Fibroblast of lung (primary cell): ENCODE data around the gene CBFA2T3.

Experiments
- EZH2 ChIP-seq: IDR thresholded peaks from 2 replicates; pipeline ENCODE4 v1.5.1; 2012; ENCODE audit warnings: low read length, control low read depth, mild to moderate bottlenecking; ENCODE audit errors: missing control alignments
- TF ChIP-seq, protein P1 (sequence below), 2 donors: IDR thresholded peaks in 1 of 2; conservative IDR thresholded peaks in 1 of 2; 1 replicate in 1 of 2; 2 replicates in 1 of 2; pipeline ENCODE4 v1.5.1; 2011 to 2012; ENCODE audit warnings: low read length in 2 of 2, control low read depth in 1 of 2, inconsistent platforms in 1 of 2, low read depth in 1 of 2, mild to moderate bottlenecking in 1 of 2

DNA sequence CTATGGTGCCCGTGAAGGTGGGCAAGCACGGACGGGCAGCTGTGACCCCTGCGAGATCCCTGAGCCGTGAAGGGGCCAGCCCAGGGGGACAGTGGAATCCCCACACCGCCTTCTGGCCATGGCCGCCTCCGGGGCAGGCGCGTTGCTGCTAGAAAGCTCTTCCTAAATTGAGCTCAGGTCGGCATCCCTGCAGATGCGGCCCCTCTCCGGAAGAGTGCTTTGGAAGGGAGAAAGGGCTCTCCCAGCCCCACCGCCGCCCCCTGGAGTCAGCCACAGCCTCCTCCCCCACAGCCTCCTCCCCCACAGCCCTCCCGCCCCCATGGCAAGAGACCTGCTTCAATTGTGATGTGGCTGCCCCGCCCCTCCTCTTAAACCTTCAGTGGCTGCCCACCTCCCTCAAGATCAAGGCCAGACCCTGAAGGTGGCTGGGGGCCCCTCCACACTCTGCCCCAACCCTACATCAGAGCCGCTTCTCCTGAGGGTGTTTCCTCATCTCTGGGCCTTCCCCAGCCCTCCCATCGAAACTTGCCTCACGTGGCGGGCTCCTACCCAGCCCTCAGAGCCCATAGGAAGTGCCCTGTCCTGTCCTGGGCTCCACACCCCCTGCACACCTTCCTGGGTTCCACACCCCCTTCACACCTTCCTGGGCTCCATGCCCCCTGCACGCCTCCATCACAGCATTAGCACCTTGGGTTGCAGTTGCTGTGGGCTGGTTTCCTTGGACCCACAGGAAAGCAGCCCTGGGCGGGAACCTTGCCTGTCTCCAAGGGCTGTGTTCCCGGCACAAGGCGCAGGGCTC, 5.5 kb upstream of the CBFA2T3 start:
- no peak for TF ChIP-seq EZH2
- TF ChIP-seq, protein P1, sequence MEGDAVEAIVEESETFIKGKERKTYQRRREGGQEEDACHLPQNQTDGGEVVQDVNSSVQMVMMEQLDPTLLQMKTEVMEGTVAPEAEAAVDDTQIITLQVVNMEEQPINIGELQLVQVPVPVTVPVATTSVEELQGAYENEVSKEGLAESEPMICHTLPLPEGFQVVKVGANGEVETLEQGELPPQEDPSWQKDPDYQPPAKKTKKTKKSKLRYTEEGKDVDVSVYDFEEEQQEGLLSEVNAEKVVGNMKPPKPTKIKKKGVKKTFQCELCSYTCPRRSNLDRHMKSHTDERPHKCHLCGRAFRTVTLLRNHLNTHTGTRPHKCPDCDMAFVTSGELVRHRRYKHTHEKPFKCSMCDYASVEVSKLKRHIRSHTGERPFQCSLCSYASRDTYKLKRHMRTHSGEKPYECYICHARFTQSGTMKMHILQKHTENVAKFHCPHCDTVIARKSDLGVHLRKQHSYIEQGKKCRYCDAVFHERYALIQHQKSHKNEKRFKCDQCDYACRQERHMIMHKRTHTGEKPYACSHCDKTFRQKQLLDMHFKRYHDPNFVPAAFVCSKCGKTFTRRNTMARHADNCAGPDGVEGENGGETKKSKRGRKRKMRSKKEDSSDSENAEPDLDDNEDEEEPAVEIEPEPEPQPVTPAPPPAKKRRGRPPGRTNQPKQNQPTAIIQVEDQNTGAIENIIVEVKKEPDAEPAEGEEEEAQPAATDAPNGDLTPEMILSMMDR (conservative IDR thresholded peaks at IDR 0.05 in 1 of 2, IDR thresholded peaks at IDR 0.05 in 1 of 2; ENCODE audit: low read depth in 1 of 2, low read length in 2 of 2): no peak
